ENCODE results near the gene TPH2. TPM values are rescaled to one million over a fixed set of nuclear protein-coding genes. Genes with fewer than 3 reads are reported as not detected.

Gene TPH2
- total and polyA plus RNA-seq, 3 donors from 2014 or later, result 0.47 to 2.2 (median 1.8) TPM

GRCh38 chr12:72074956-72075355 is 136.3 kb downstream of the TPH2 start:
- no peaks in the 10 kb centered on the region for H3K4me1 ChIP-seq
- no peak overlapping the region for H3K4me3 ChIP-seq
- H3K27ac ChIP-seq, result no peak overlapping the region
- intact Hi-C loops (cut with DNase I; ENCODE audit: low total_unique reads), result no loop called here
- no peaks in the 10 kb centered on the region for H3K9me3 ChIP-seq
- DNase-seq, result no peak
- WGBS, 2 donors, result 47 to 55% methylated on average over 3 of the region's 3 CpGs
- no peaks in the 10 kb centered on the region for H3K36me3 ChIP-seq (ENCODE audit: low read depth, missing control alignments)
- TF ChIP-seq POLR2A (IDR thresholded peaks at IDR 0.05), result no peak
- TF ChIP-seq, protein P1, sequence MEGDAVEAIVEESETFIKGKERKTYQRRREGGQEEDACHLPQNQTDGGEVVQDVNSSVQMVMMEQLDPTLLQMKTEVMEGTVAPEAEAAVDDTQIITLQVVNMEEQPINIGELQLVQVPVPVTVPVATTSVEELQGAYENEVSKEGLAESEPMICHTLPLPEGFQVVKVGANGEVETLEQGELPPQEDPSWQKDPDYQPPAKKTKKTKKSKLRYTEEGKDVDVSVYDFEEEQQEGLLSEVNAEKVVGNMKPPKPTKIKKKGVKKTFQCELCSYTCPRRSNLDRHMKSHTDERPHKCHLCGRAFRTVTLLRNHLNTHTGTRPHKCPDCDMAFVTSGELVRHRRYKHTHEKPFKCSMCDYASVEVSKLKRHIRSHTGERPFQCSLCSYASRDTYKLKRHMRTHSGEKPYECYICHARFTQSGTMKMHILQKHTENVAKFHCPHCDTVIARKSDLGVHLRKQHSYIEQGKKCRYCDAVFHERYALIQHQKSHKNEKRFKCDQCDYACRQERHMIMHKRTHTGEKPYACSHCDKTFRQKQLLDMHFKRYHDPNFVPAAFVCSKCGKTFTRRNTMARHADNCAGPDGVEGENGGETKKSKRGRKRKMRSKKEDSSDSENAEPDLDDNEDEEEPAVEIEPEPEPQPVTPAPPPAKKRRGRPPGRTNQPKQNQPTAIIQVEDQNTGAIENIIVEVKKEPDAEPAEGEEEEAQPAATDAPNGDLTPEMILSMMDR (IDR thresholded peaks at IDR 0.05), result no peak
- no peaks in the 10 kb centered on the region for H3K27me3 ChIP-seq

DNA sequence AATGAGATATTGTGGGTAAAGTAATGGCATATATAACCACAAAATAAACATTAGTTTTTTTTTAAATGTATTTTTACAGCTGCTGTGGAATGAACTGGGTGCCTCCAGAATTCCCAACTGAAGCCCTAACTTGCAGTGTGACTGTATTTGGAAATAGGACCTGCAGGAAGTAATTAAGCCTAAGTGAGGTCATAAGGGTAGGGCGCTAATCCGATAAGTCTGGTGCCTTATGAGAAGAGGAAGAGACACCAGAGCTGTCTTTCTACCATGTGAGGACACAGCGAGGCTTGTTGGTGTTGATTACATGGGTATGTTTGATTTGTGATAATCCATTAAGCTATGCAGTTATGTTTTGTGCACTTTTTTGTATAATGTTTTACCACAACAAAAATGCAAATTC is 136.8 kb downstream of the TPH2 start:
- intact Hi-C loops (cut with DNase I; ENCODE audit: low total_unique reads), result no loop called here
- WGBS, 2 donors, result 81 to 83% methylated on average over 3 of the region's 3 CpGs
- TF ChIP-seq POLR2A (IDR thresholded peaks at IDR 0.05), result no peak
- TF ChIP-seq, protein P1 (IDR thresholded peaks at IDR 0.05), result no peak
- no peaks in the 10 kb centered on the region for H3K9me3 ChIP-seq
- no peaks in the 10 kb centered on the region for H3K4me1 ChIP-seq
- DNase-seq, result no peak
- no peaks in the 10 kb centered on the region for H3K27me3 ChIP-seq
- H3K27ac ChIP-seq, result no peak overlapping the region
- no peak overlapping the region for H3K4me3 ChIP-seq
- H3K36me3 ChIP-seq (ENCODE audit: low read depth, missing control alignments), result no peaks in the 10 kb centered on the region

- 91 to 93% methylated on average over 9 of the region's 9 CpGs for WGBS, 2 donors
- no peak for TF ChIP-seq POLR2A (IDR thresholded peaks at IDR 0.05)
- TF ChIP-seq, protein P1 (IDR thresholded peaks at IDR 0.05), result no peak
- H3K4me1 ChIP-seq, result no peaks in the 10 kb centered on the region
- H3K4me3 ChIP-seq, result no peak overlapping the region
- no peaks in the 10 kb centered on the region for H3K36me3 ChIP-seq (ENCODE audit: low read depth, missing control alignments)
- DNase-seq, result no peak
- intact Hi-C loops (cut with DNase I; ENCODE audit: low total_unique reads), result no loop called here
- H3K9me3 ChIP-seq, result no peaks in the 10 kb centered on the region
- no peak overlapping the region for H3K27ac ChIP-seq
- no peaks in the 10 kb centered on the region for H3K27me3 ChIP-seq
These were observed 137.4 kb downstream of the TPH2 start for GRCh38 chr12:72075891-72076557.

GRCh38 chr12:72076558-72076915 is 137.9 kb downstream of the TPH2 start:
- WGBS, 2 donors, result 77 to 94% methylated on average over 3 of the region's 3 CpGs
- no peak for TF ChIP-seq POLR2A (IDR thresholded peaks at IDR 0.05)
- TF ChIP-seq, protein P1 (IDR thresholded peaks at IDR 0.05), result no peak
- H3K4me1 ChIP-seq, result no peaks in the 10 kb centered on the region
- no peaks in the 10 kb centered on the region for H3K27me3 ChIP-seq
- intact Hi-C loops (cut with DNase I; ENCODE audit: low total_unique reads), result no loop called here
- no peaks in the 10 kb centered on the region for H3K36me3 ChIP-seq (ENCODE audit: low read depth, missing control alignments)
- H3K4me3 ChIP-seq, result no peak overlapping the region
- H3K9me3 ChIP-seq, result no peaks in the 10 kb centered on the region
- DNase-seq, result no peak
- no peak overlapping the region for H3K27ac ChIP-seq
